ENCODE measurements around the gene TNFRSF19. TPM values are rescaled to one million over a fixed set of nuclear protein-coding genes. Genes with fewer than 3 reads are reported as not detected.

Gene TNFRSF19
- total and polyA plus RNA-seq, 10 donors: 1.0 to 12.2 (median 3.8) TPM

- 86 to 92% (median 88%) methylated on average over 3 of the region's 3 CpGs for WGBS, 5 donors
- no peaks in the 10 kb centered on the region for H3K27me3 ChIP-seq (replicated peaks in 1 of 7)
- intact Hi-C loops (cut with DNase I; ENCODE audit: low total_unique reads): no loop called here
Measured at GRCh38 chr13:23613596-23613995, 43.4 kb downstream of the TNFRSF19 start.

DNA sequence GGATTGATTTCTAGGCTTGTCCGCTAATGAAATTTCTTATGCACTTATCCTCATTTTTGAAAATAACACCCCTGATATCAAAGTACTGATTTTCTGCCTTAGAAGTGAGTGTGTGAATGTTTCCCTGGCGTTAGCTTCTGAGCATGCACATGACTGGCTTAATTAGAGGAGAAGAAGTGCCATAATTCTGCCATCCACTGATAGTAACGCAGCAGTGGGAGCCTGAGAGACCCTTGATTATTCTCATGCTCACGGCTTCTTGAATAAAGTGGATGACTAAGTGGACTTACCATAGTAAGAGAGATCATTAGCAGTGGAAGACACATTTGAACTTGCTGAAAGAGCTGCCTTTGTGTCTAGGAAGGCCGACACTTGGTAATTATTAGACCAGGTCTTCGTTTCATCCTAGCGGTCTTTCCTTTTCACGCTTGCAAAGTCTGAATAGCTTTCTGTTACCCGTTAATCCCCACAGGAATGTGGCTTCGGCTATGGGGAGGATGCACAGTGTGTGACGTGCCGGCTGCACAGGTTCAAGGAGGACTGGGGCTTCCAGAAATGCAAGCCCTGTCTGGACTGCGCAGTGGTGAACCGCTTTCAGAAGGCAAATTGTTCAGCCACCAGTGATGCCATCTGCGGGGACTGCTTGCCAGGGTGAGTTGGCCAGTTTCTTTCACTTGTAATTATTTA, 45.3 kb downstream of the TNFRSF19 start:
- intact Hi-C loops (cut with DNase I; ENCODE audit: low total_unique reads): no loop called here
- H3K4me1 ChIP-seq: peaks cover under 1 to 12% (median 7%) of the 10 kb centered on the region in 6 donors
- H3K27me3 ChIP-seq (replicated peaks in 1 of 7): no peaks in the 10 kb centered on the region
- TF ChIP-seq POLR2A (IDR thresholded peaks at IDR 0.05) (no peak), POLR2AphosphoS5 (IDR thresholded peaks at IDR 0.05) (no peak)
- TF ChIP-seq, protein P1, sequence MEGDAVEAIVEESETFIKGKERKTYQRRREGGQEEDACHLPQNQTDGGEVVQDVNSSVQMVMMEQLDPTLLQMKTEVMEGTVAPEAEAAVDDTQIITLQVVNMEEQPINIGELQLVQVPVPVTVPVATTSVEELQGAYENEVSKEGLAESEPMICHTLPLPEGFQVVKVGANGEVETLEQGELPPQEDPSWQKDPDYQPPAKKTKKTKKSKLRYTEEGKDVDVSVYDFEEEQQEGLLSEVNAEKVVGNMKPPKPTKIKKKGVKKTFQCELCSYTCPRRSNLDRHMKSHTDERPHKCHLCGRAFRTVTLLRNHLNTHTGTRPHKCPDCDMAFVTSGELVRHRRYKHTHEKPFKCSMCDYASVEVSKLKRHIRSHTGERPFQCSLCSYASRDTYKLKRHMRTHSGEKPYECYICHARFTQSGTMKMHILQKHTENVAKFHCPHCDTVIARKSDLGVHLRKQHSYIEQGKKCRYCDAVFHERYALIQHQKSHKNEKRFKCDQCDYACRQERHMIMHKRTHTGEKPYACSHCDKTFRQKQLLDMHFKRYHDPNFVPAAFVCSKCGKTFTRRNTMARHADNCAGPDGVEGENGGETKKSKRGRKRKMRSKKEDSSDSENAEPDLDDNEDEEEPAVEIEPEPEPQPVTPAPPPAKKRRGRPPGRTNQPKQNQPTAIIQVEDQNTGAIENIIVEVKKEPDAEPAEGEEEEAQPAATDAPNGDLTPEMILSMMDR (IDR thresholded peaks at IDR 0.05 in 8 of 11, conservative IDR thresholded peaks at IDR 0.05 in 3 of 11): no peak
- no peak for DNase-seq
- no peak overlapping the region for H3K27ac ChIP-seq
- no peaks in the 10 kb centered on the region for H3K36me3 ChIP-seq
- WGBS, 5 donors: 90 to 95% (median 94%) methylated on average over 15 of the region's 15 CpGs
- no peaks in the 10 kb centered on the region for H3K9me3 ChIP-seq
- H3K4me3 ChIP-seq: no peak overlapping the region

More at GRCh38 chr13:23613596-23613995, 43.4 kb downstream of the TNFRSF19 start:
- Histone ChIP-seq H3K9me3 (no peaks in the 10 kb centered on the region), H3K36me3 (no peaks in the 10 kb centered on the region), H3K27ac (no peak overlapping the region), H3K4me1 (peaks cover 17 to 31% (median 26%) of the 10 kb centered on the region in 6 donors), H3K4me3 (no peak overlapping the region)
- TF ChIP-seq, protein P1 (IDR thresholded peaks at IDR 0.05 in 8 of 11, conservative IDR thresholded peaks at IDR 0.05 in 3 of 11): no peak
- TF ChIP-seq POLR2A (IDR thresholded peaks at IDR 0.05): no peak
- TF ChIP-seq POLR2AphosphoS5 (IDR thresholded peaks at IDR 0.05): no peak
- no peak for DNase-seq

DNA sequence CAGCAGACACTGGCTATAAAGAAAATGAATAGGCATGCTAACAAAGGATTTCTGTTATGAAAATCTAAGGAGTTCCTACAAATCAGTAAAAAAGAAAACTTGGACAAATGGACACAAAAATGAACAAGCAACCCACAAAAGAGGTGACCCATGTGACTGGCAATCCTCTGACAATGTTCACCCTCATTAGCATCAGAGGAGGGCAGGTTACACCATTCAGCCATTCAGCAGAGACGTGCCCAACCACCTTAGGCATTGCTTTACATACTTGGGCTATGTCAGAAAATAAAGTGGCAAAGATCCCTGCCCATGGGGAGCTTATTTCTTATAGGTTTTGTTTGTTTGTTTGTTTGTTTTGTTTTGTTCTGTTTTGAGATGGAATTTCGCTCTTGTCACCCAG, 46.0 kb downstream of the TNFRSF19 start:
- intact Hi-C loops (cut with DNase I; ENCODE audit: low total_unique reads): no loop called here
- Histone ChIP-seq H3K4me3 (no peak overlapping the region), H3K9me3 (no peaks in the 10 kb centered on the region), H3K27ac (no peak overlapping the region), H3K4me1 (peaks cover 0 to 6% (median 2%) of the 10 kb centered on the region in 6 donors), H3K27me3 (replicated peaks in 1 of 7) (no peaks in the 10 kb centered on the region), H3K36me3 (no peaks in the 10 kb centered on the region)
- DNase-seq: no peak
- WGBS, 5 donors: 76 to 86% (median 83%) methylated on average over 2 of the region's 2 CpGs
- TF ChIP-seq POLR2AphosphoS5 (IDR thresholded peaks at IDR 0.05): no peak
- TF ChIP-seq, protein P1 (IDR thresholded peaks at IDR 0.05 in 8 of 11, conservative IDR thresholded peaks at IDR 0.05 in 3 of 11): no peak
- TF ChIP-seq POLR2A (IDR thresholded peaks at IDR 0.05): no peak

GRCh38 chr13:23617551-23618024, 47.4 kb downstream of the TNFRSF19 start:
- intact Hi-C loops (cut with DNase I; ENCODE audit: low total_unique reads): no loop called here
- Histone ChIP-seq H3K36me3 (no peaks in the 10 kb centered on the region), H3K27ac (no peak overlapping the region), H3K9me3 (no peaks in the 10 kb centered on the region), H3K4me3 (no peak overlapping the region), H3K4me1 (peaks cover 0 to 7% (median 0%) of the 10 kb centered on the region in 6 donors), H3K27me3 (replicated peaks in 1 of 7) (no peaks in the 10 kb centered on the region)
- no peak for DNase-seq
- TF ChIP-seq, protein P1 (IDR thresholded peaks at IDR 0.05 in 8 of 11, conservative IDR thresholded peaks at IDR 0.05 in 3 of 11): no peak
- TF ChIP-seq POLR2AphosphoS5 (IDR thresholded peaks at IDR 0.05) (no peak), POLR2A (IDR thresholded peaks at IDR 0.05) (no peak)
- WGBS, 5 donors: 42 to 47% (median 43%) methylated on average over 3 of the region's 3 CpGs

Measured in spleen (tissue), 11 donors.